ENCODE data around the gene TRPM4. TPM values are rescaled to one million over a fixed set of nuclear protein-coding genes. Genes with fewer than 3 reads are reported as not detected.
A peak's percentile ranks its signal among the peaks of the same experiment; 100 is the strongest.
"Not testable (repeated sequence)": the region's sequence is repeated elsewhere in the genome, so short reads cannot be mapped to it uniquely, and the experiment has no call there.

The TRPM4 gene
- total RNA-seq, 1 donor from 2014 or later = 15.0 TPM

DNA sequence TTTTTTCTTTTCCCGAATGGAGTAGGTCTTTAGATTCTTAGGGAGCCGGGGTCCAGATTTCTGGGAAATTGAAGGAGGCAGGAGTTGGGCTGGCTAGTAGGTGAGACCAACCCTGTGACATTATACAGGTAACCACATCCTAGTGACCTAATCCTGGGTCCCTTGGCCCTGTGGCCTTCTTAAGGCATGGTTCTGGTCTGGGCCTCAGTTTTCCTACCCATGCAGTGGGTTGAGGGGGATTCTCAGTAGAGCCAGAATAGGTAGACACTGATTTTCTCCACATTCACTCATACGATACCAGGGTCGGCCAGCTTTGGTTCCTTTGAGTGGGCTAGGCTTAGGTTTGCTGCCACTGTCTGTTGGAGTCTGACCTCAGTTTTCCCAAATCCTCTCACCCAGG, 31.0 kb upstream of the TRPM4 start:
- DNase-seq (ENCODE audit: low spot score) (no peak), ATAC-seq (no peak)

DNA sequence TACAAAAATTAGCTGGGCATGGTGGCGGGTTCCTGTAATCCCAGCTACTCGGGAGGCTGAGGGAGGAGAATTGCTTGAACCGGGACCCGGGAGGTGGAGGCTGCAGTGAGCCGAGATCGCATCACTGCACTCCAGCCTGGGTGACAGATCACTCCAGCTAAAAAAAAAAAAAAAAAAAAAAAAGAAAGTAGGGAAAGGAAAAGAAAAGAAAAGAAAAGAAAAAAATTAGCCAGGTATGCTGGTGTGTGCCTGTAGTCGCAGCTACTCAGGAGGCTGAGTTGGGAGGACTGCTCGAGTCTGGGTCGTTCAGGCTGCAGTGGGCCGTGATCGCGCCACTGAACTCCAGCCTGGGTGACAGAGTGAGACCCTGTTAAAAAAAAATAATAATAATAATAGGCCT, 30.4 kb upstream of the TRPM4 start:
- ATAC-seq; DNase-seq (ENCODE audit: low spot score): not testable (repeated sequence)

DNA sequence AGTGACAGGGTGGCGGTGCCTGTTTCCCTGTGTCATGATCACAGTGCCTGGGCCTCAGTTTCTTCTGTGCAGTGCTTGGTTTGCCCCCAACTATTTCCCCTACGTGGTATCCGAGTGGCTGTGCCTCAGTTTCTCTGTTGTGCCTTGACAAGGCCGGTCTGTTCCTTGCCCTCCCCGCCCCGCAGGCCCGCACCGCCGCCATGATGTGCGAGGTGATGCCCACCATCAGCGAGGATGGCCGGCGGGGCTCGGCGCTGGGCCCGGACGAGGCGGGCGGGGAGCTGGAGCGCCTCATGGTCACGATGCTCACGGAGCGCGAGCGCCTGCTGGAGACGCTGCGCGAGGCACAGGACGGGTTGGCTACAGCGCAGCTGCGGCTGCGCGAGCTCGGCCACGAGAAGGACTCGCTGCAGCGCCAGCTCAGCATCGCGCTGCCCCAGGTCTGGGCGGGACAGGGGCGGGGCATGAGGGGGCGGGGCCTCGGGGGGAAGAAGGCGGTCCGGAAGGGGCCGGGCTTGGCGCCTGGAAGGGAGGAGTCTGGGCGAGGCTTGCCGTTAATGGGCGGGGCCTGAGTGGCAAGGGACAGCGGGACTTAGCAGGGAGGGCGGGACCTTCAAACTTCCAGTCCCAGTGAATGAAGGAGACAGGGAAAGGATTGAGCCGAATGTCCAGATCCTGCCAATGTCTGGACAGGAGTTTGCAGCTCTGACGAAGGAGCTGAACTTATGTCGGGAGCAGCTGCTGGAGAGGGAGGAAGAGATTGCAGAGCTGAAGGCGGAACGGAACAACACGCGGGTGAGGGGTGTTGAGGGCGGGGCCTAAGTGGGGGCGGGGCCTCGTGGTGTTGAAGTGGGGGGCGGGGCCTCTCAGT, 29.7 kb upstream of the TRPM4 start:
- ATAC-seq (peak; percentile 99), DNase-seq (ENCODE audit: low spot score) (peak; percentile 96)

DNA sequence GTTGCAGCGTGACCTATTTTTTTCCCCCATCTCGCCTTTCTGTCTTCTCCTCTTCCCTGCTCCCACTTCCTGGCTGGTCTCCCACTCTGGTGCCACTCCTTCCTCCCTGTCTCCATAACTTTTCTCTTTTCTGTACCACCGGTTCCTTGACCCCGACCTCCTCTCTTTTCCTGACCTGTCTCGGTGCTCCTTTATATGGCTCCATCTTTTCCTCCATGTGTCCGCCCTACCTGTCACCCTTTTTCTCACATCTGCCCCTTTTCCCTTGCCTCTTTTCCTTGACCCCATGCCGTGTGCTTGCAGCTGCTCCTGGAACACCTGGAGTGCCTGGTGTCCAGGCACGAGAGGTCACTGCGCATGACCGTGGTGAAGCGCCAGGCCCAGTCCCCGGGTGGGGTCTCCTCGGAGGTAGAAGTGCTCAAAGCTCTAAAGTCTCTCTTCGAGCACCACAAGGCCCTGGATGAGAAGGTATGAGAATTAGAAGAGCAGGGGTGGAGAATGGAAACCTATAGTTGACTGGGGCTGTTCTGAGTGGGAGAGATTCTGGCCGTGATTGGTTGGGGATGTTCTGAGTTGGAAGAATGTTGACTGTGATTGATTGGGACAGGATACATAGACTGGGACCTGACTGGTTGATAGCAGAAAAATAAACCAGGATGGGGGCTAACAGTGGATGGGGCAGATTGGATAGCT, 28.9 kb upstream of the TRPM4 start:
- DNase-seq (ENCODE audit: low spot score) = no peak
- no peak for ATAC-seq

DNA sequence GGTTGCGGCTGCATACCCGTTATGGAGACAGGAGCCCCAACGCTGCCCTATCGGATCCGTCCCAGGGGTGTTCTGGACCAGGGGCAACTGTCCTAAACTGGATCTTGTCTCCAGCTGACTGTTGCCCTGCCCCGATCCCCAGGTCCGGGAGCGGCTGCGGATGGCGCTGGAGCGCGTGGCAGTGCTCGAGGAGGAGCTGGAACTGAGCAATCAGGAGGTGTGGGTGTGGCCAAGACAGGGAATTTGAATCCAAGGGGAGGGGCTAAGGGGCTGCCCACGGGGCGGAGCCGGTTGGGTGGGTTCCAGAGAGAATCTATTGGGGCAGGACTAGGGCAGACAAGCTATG, 28.4 kb upstream of the TRPM4 start:
- no peak for DNase-seq (ENCODE audit: low spot score)

DNA sequence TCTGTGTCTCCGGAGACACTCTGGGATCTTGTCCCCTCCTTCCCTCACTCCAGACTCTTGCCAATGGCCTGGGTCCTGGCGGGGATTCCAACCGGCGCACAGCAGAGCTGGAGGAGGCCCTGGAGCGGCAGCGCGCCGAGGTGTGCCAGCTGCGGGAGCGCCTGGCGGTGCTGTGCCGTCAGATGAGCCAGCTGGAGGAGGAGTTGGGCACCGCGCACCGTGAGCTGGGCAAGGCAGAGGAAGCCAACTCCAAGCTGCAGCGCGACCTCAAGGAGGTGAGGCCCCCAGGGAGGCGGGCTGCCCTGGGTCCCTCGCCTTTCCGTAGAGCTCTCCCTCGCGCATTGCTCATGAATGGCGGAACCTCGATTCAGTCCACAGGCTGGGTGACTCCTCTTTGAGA, 27.3 kb upstream of the TRPM4 start:
- no peak for DNase-seq (ENCODE audit: low spot score)
- no peak for ATAC-seq

More for the DNA sequence above, 28.4 kb upstream of the TRPM4 start:
- ATAC-seq = no peak

DNA sequence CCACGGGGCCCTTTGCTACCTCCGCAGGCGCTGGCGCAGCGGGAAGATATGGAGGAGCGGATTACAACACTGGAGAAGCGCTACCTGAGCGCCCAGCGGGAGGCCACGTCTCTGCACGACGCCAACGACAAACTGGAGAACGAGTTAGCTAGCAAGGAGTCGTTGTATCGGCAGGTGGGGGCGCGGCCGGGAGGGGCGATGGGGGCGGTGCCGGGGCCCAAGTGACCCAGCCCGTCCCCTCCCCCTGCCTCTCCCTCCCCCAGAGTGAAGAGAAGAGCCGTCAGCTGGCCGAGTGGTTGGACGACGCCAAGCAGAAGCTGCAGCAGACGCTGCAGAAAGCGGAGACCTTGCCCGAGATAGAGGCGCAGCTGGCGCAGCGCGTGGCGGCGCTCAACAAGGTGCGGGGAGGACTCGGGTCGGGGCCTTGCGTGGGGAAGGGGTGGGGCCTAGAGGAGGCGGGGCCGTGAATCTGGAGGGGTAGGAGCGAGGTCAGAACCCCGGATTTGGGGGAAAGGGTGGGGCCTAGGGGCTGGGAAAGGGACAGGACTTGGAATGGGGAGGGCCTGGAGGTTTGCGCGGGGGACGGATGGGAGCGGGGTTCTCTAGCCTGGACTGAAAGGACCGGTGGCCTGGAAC, 24.5 kb upstream of the TRPM4 start:
- DNase-seq (ENCODE audit: low spot score) (no peak), ATAC-seq (peak; percentile 26)

DNA sequence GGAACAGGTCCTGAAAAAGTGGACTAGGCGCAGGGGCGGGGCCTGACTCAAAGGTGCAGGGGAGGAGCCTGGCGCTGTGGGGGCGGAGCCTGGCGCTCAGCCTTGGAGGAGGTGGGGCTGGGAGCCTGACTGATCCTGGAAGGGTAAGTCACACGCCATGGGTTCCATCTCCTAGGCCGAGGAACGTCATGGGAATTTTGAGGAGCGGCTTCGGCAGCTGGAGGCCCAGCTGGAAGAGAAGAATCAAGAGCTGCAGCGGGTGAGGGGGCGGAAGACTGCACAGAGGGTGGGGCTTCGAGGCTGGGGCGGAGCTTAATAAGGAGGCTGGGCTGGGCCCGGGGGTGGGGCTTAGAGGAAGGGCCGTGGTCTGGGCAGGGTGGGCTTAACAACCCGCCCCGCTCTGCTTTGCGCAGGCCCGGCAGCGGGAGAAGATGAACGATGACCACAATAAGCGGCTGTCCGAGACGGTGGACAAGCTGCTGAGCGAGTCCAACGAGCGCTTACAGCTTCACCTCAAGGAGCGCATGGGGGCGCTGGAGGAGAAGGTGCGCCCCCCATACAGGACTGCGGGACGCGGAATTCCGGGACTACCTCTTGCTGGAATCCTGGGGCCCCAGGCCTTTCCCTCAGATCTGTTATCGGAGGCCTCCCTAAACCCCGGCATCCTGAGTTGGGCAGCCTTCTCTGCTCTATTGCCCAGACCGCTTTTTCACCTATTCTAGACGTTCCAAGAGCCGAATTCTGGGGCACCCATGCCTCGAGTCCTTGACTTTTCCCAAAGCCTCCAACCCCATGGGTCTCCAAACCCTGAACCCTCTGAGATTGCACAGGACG, 23.8 kb upstream of the TRPM4 start:
- ATAC-seq = peak; percentile 79
- DNase-seq (ENCODE audit: low spot score) = no peak

DNA sequence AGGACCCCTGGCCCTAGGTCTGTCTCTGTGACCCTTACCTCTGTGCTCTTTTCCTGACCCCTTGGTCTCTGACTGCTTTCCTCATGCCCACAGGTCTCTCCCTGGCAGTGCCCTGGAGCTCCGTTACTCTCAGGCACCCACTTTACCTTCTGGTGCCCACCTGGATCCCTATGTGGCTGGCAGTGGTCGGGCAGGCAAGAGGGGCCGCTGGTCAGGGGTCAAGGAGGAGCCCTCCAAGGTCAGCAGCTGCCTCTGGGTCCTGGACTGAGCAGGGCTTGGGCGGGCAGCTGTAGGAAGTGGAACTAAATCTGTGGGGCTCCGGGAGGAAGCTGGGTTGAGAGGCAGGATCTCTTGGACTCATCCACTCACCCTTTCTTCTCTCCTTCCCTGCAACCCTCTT, 21.9 kb upstream of the TRPM4 start:
- ATAC-seq (no peak), DNase-seq (ENCODE audit: low spot score) (no peak)

DNA sequence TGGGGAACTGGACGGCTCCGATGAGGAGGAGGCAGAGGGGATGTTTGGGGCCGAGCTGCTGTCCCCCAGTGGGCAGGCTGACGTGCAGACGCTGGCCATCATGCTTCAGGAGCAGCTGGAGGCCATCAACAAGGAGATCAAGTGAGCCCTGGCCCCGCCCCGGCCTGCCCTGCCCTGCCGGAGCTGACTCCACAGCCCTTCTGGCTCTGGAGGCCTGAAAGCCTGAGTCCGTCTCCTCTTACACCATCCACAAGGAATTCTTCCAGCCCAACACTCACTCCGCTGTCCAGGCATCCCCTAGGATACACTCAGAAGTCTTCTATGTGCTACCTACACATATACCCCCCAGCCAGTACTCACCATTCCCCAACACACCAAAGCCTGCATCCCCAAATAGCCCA, 20.8 kb upstream of the TRPM4 start:
- DNase-seq (ENCODE audit: low spot score) (no peak), ATAC-seq (no peak)

DNA sequence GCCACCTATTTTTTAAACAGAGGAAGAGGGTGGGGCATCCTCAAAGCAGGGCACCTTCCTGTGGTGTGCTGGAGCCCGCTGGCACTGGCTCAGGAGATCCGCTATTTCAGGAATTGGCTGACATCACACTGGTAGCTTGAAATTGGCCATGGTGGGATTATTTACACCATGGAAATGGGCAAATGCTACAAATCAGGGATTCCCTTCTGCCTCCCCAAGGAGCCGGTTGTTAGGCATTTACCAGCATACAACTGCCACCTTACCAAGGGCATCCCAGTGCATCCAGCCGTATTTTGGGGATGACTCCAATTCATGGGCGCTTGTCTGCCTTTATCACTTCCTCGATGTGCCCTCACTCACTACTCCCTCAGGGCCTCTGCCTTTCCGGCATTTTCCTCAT, 16.6 kb upstream of the TRPM4 start:
- DNase-seq (ENCODE audit: low spot score) (no peak), ATAC-seq (no peak)

DNA sequence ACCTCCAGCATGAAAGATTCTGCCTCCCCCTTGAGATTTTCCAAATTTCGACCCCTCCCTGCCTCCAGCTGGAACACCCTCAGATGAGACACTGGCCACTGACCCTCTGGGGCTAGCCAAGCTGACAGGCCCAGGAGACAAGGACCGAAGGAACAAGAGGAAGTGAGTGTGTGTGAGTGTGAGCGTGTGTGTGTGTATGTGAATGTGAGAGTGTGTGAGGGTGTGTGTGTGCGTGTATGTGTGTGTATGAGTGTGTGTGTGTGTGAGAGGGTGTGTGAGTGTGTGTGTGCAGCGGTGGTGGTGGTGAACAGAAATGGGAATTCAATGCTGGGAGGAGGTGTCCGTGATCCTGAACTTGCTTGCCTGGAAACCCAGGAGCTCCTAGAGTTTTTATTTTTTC, 16.2 kb upstream of the TRPM4 start:
- ATAC-seq (no peak), DNase-seq (ENCODE audit: low spot score) (no peak)

DNA sequence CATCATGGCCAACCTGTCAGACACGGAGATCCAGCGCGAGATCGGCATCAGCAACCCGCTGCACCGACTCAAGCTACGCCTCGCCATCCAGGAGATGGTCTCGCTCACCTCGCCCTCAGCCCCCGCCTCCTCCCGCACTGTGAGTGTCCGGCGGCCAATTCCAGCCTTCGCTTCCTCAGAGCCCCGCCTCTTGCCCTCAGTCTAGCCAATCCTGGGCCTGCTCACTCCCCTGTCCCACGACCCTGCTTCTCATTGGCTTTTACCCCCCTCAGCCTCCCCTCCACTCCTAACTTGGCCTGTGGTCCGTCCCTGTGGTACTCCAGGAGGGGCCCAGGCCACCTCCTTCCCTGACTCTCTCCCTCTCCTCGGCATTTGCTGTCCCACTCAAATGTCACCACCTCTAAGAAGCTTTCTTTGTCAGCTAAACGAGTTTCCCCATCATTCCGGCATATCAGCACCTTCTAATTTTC, 14.7 kb upstream of the TRPM4 start:
- peak; percentile 83 for ATAC-seq

DNA sequence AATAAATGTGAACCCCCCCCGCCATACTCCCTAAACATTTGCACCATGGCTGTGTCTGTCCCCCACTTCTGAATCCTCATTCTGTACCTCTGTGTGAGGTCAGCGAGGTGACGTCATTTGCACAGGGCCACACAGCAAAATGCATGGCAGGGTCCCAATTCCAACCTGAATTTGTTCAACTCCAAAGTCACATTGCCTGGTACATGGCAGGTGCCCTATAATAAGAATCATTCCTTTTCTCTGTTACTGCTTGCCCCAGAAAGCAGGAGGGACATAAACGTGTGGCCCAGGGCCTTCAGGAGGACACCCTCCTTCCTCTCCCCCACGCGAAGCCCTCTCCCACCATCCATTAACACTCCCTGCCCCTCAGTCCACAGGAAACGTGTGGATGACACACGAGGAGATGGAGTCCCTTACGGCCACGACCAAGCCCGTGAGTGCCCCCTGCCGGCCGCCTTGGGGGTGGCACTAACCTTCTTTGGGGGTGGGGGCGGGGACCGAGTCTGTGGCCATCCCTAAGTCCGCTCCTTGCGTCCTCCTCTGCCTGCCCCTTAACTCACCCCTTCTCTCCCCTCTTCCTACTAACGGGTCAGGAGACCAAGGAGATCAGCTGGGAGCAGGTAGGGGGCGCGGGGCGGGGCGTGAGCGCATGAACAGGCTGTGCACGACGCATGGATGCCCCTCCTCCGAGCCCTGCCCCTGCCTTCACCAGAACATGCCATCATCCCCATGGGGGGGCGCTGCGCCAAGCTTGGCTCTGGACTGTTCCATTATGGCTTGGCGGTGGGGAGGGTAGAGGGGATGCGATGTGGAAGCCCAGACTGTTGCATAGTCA, 11.8 kb upstream of the TRPM4 start:
- DNase-seq (ENCODE audit: low spot score) (peak; percentile 77), ATAC-seq (peak; percentile 37)

More for the DNA sequence above, 14.7 kb upstream of the TRPM4 start:
- DNase-seq (ENCODE audit: low spot score) = no peak

DNA sequence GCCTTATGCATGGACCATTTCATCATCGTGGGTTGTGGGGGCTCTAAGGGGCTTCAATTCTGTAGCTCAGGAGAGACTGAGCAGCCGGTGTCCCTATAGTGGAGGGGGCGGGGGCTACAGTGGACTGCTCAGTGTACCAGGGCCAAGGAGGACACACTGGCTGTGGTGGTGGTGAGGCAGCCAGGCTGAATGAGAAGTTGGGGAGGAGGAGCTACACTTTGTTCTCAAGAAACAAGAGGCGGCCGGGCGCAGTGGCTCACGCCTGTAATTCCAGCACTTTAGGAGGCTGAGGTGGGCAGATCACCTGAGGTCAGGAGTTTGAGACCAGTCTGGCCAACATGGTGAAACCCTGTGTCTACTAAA, 11.2 kb upstream of the TRPM4 start:
- not testable (repeated sequence) for DNase-seq (ENCODE audit: low spot score); ATAC-seq

DNA sequence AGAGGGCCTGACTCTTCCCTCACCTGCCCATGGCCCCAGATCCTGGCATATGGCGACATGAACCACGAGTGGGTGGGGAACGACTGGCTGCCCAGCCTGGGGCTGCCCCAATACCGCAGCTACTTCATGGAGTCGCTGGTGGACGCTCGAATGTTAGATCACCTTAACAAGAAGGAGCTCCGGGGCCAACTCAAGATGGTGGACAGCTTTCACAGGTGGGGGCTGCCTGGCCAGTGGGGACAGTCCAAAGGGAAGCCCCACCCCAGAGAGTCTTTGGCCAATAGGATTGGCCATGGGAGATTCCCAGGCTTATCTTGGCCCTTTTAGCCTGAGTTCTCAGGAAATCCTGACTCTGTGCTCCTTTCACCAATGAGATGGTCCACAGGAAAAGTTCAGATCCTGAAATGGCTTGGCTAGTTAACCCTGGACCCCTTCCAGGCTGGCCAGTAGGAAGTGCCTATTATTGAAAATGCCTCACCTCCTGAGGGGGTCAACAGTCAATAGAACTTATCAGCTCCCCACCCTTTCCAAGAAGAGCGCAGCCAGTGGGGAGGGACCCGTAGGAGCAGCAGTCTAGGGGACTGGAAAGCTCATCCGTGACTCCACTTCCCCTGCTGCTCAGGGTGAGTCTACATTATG, 9.4 kb upstream of the TRPM4 start:
- ATAC-seq (no peak), DNase-seq (ENCODE audit: low spot score) (no peak)

DNA sequence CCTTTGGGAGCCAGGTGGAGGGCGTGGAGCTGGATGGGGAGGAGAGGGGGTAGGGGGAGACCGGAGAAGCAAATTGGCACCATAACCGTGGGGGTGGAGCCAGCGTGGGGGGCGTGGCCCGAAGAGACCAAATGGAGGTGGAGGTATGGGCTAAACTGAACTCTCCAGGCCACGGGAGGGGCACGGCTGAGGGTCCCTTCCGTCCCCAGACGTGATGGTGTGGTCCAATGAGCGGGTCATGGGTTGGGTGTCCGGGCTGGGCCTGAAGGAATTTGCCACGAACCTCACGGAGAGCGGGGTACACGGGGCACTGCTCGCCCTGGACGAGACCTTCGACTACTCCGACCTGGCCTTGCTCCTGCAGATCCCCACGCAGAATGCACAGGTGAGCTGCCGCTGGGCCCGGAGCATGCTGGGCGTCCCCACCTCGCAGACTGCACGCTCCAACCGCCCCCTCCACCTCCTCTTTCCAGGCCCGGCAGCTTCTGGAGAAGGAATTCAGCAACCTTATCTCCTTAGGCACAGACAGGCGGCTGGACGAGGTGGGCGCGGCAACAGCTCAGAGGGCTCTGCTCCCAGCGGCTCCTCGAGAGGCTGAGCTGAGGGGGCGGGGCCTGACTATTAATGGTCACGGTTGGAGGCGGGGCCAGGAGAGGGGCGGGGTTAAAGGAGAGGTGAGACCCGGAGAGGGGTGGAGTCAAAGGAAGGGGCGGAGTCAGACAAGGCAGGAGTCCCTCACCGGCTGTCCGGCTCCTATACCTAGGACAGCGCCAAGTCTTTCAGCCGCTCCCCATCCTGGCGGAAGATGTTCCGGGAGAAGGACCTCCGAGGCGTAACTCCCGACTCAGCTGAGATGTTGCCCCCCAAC, 8.6 kb upstream of the TRPM4 start:
- ATAC-seq (peak; percentile 79), DNase-seq (ENCODE audit: low spot score) (peak; percentile 97)

DNA sequence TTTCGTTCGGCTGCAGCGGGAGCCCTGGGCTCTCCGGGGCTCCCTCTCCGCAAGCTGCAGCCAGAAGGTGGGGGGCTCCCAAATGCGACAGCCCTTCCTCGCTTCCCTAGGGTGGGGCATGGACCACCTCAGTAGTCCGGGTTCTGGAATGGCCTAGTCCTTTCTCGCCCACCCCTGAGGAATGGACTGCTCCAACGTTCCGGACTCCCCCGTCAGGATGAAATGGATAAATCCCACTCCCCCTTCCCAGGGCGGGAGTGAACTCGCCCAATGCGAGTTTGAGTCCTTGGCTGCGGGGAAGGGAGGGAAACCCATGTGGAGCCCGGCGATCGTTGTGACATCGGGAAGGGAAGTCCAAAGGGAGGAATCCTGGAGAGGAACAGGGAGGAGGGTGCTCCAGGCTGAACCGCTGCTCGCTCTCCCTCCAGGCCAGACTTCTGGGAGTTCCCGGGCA, 7.9 kb upstream of the TRPM4 start:
- peak; percentile 72 for DNase-seq (ENCODE audit: low spot score)

More for the DNA sequence above, 7.9 kb upstream of the TRPM4 start:
- peak; percentile 32 for ATAC-seq

All from left lobe of liver (tissue), 2 donors.